HL-60 (cell line): ENCODE measurements around the gene GOLGA6L10.
"Not testable (repeated sequence)": the region's sequence is repeated elsewhere in the genome, so short reads cannot be mapped to it uniquely, and the experiment has no call there.

Source experiments
- POLR2AphosphoS5 ChIP-seq: IDR thresholded peaks from 2 replicates; pipeline ENCODE4 v1.6.1; 2012; ENCODE audit warnings: low read depth
- TF ChIP-seq, protein P1 (sequence below): IDR thresholded peaks from one replicate; pipeline ENCODE4 v1.5.1; 2011; ENCODE audit warnings: low read length, control low read depth, inconsistent platforms; ENCODE audit not compliant: insufficient read depth

DNA sequence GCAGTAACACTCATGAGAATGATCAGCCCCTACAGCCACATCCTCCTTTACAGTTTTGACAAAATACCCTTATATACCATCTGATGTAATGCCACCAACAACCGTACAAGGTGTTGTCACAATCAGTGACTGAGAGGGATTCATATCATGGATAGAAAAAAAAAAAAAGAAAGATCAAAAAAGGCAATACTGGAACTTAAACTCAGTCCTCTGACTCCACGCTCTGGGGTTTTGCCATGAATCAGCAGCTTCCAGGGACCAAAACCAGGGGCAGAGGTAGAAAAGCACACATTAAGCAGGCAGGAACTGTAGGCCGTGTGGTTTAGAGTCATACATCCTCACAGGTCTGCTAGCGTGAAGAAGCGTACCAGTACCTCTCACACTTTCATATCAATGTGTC is 1.6 kb downstream of the GOLGA6L10 start:
- not testable (repeated sequence) for TF ChIP-seq POLR2AphosphoS5
- TF ChIP-seq, protein P1, sequence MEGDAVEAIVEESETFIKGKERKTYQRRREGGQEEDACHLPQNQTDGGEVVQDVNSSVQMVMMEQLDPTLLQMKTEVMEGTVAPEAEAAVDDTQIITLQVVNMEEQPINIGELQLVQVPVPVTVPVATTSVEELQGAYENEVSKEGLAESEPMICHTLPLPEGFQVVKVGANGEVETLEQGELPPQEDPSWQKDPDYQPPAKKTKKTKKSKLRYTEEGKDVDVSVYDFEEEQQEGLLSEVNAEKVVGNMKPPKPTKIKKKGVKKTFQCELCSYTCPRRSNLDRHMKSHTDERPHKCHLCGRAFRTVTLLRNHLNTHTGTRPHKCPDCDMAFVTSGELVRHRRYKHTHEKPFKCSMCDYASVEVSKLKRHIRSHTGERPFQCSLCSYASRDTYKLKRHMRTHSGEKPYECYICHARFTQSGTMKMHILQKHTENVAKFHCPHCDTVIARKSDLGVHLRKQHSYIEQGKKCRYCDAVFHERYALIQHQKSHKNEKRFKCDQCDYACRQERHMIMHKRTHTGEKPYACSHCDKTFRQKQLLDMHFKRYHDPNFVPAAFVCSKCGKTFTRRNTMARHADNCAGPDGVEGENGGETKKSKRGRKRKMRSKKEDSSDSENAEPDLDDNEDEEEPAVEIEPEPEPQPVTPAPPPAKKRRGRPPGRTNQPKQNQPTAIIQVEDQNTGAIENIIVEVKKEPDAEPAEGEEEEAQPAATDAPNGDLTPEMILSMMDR, result not testable (repeated sequence)
